Hematopoietic multipotent progenitor cell (in vitro differentiated cells): Measurements from ENCODE around the gene GALT. TPM values are rescaled to one million over a fixed set of nuclear protein-coding genes. Genes with fewer than 3 reads are reported as not detected.
"Not testable (repeated sequence)": the region's sequence is repeated elsewhere in the genome, so short reads cannot be mapped to it uniquely, and the experiment has no call there.

Experiments used
- DNase-seq, 3 donors: peaks; one replicate each; pipeline ENCODE4 v3.0.0-alpha.2; 2011 to 2015; ENCODE audit warnings: low read depth in 2 of 3, low spot score in 2 of 3
- total RNA-seq: library from RNA; depleted of rRNA; stranded (reverse); fragments of >200 nt; gene quantifications from one replicate; pipeline ENCODE4 v1.2.3, GENCODE V29; 2012

Gene GALT
- total RNA-seq, 1 donor, result 108 TPM

GRCh38 chr9:34625186-34625486 is 21.3 kb upstream of the GALT start:
- no peak for DNase-seq

- DNase-seq, result no peak
Observed at GRCh38 chr9:34627716-34628655, 18.5 kb upstream of the GALT start.

DNA sequence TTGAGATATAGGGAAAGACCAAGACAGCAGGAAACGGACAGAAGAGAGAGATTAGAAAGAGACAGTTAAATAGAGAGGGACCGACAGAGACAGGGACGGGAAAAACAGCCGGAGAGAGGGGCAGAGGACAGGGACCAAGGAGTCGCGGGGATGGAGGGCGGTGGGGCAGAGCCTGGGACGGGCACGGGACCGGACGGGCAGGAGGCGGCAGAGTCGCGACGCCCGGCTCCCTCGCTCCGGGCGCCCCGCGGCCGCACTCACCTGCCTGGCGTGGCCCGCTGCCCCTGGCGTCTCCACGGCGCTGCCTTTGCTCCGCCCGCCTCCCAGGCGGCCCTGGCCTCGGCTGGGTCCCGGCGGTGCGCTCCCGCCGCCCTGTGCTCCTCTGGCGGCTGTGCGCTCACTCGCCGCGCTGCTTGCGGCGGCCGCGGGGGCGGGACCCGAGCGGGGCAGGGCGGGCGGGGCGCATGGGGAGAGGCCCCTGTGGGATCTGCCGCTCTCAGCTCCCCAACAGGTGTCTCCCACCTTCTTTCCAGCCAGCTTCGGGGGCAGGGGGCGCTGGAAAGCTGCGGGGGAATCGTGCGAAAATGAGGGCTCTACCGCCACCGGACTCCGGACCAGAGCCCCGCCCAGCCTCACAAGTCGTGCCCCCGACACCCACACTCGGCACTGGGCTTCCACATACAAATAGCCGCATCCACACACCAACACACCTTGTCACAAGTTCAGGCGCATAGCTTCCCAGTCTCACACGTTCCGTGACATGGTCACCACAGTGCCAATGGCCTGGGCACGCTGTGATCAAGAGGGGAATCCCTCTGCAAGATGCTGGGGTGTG is 17.6 kb upstream of the GALT start, which contains the start of gene ARID3C:
Gene ARID3C, minus strand, starts transcription at position 411 of the 835 bp plus-strand sequence. CDS start 1,052 bp downstream, outside the sequence.
- DNase-seq, result no peak

DNA sequence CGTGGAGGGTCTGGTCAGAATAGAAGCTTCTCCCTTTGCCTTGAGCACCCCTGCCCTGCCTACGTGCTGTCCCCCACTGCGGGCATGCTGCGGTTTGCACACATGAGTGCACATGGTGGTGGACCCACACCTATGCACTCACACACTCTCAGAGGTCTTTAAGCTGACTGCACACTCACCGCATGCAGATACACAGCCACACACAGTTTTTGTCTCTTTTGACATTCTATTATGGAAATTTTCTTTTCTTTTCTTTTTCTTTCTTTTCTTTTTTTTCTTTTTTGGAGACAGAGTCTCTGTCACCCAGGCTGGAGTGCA is 17.0 kb upstream of the GALT start:
- no peak for DNase-seq

DNA sequence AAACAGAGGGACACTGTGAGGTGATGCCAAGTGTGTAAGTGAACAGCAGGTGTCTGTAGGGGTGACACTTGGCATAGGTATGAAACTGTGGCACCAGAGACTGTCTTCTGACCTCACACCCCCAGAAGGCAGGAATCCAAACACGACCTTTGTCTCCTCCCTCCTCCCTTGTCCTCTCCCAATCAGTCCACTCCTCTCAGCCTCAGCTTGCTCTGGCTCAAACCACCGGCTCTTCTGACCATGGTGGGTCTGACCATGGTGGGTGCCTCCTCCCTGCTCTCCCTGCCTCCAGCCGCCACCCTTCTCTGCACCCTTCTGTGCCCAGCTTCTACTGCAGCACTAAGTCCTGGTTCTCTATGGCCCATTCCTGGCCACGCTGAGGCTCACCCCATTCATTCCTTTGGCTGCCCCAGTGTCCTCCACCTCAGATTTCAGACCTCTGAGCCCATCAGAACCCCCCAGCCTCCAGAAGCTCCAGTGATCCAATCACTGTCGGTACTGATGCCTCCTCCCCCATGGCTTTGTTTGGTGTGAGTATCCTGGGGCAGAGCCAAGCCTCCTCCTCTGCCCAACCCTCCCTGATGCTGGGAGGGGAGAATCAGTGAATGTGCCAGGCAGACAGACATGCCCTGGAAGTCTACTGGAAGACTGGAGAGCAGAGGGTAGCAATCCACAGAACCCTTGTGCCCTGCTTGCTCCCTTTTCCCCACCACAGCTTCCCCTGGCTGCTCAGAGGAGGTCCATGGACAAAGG is 15.9 kb upstream of the GALT start:
- no peak for DNase-seq

DNA sequence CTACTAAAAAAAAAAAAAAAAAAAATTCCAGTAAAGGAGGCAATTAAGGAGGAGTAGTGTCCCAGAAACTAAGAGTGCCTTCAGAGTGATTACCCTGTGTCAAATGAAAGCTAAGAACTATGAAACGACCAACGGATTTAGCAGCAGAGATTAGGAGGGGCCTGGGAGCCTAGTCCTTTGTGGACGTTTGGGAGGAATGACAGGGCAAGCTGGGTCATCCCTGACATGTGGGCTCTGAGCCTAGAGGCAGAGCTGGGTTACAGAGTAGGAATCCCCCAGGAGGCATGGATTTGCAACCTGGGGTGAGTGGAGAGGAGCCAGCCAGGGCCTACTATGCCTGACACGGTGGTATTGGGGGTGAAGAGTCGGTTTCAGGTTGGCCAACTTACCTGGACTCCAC is 13.3 kb upstream of the GALT start:
- no peak for DNase-seq

GRCh38 chr9:34633851-34634550 is 12.5 kb upstream of the GALT start:
- DNase-seq, result peak; percentile 57 to 76 (median 69)

GRCh38 chr9:34634551-34635248 is 11.8 kb upstream of the GALT start:
- no peak for DNase-seq

- no peak for DNase-seq
Observed at GRCh38 chr9:34635556-34635955, 10.9 kb upstream of the GALT start.

GRCh38 chr9:34636791-34637355 is 9.6 kb upstream of the GALT start:
- no peak for DNase-seq

DNA sequence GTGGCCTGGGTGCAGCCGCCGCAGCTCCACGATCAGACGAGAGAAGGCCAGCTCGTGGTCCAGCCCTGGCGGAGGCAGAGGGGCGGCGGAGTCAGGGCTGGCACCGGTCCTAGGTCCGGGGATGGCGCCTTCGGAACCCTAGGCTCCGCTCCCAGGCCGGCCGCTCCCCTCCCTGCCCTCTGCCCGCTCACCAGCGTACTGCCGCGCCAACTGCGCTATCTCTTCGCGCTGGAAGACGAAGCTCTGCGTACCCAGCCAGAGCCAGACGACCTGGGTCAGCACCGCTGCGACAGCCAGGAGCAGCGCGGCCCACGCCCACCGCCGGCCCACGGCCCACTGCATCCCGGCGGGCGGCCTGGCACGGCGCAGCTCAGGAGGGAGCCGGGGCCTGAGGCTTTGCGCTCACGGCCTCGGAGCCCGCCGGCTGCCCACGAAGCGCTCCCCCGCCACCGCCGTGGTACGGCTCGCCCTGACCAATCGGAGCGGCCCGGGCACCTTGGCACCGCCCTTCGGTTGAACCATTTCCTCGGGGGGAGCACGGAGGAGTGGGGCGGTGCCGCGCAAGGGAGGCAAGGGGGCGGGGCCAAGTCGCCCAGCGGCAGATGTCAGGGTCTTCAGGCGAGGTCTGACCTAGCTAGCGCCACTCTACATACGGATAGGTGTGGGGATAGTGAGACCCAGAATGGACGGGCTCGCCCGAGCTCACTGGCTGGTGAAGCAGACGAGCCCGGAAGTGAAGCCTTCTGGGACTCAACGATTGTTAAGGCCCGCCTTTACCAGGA is 8.9 kb upstream of the GALT start, which contains the start of gene SIGMAR1:
Gene SIGMAR1, minus strand, starts transcription at position 432 of the 782 bp plus-strand sequence. Its CDS starts 90 bp downstream, at position 342.
- peak; percentile 85 to 96 (median 92) for DNase-seq

DNA sequence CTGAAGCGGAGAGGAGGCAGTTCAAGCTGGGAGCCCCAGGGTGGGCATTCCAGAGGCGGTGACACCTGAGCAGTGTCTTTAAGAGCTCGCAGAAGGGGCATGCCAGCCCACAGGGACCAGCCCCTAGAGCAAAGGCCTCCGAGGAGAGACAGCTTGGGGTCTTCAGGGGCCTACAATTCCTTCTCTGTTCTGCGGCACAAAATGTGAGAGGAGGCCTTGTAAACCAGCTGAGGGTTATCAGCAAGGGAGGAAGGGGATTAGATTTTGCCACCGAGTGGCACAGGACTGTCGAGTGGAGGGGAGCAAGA is 8.4 kb upstream of the GALT start:
- no peak for DNase-seq

GRCh38 chr9:34639322-34639721 is 7.2 kb upstream of the GALT start:
- DNase-seq, result not testable (repeated sequence)

DNA sequence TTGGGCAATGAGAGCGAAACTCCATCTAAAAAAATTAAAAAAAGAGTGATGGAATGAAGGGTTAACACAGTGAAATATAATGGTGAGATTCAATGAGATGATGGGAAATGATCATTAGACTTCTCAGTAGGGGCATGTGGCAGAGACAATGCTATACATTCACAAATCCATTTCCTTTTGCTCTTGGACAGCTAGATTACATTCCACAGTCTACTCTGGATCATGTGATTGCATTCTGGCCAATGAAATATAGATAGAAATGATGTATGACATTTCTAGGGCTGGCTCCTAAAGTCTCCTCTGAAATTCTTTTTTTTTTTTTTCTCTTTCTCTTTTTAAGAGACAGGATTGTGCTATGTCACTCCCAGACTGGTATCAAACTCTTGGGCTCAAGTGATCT is 3.8 kb upstream of the GALT start:
- DNase-seq, result no peak

- no peak for DNase-seq
Observed at GRCh38 chr9:34644766-34645314, 1.6 kb upstream of the GALT start.

- no peak for DNase-seq
Observed at GRCh38 chr9:34647084-34647403, 569 bp downstream of the GALT start.

DNA sequence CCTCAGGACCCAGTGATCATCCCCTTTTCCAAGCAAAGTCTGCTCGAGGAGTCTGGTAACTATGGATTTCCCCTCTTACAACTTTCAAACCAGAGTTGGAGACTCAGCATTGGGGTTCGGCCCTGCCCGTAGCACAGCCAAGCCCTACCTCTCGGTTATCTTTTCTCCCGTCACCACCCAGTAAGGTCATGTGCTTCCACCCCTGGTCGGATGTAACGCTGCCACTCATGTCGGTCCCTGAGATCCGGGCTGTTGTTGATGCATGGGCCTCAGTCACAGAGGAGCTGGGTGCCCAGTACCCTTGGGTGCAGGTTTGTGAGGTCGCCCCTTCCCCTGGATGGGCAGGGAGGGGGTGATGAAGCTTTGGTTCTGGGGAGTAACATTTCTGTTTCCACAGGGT is 1.2 kb downstream of the GALT start:
- DNase-seq, result no peak

DNA sequence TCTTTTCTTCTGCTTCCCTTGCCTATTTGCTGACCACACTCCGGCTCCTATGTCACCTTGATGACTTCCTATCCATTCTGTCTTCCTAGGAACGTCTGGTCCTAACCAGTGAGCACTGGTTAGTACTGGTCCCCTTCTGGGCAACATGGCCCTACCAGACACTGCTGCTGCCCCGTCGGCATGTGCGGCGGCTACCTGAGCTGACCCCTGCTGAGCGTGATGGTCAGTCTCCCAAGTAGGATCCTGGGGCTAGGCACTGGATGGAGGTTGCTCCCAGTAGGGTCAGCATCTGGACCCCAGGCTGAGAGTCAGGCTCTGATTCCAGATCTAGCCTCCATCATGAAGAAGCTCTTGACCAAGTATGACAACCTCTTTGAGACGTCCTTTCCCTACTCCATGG is 2.2 kb downstream of the GALT start:
- DNase-seq, result no peak

GRCh38 chr9:34650816-34651215 is 4.3 kb downstream of the GALT start:
- no peak for DNase-seq
